Posterior cingulate gyrus (tissue), 11 donors: ENCODE measurements around the gene TMEM184B.

ENCODE experiments used
- DNase-seq, 10 donors: peaks; one replicate each; pipeline versions ENCODE4 v3.0.0 to v3.0.0-alpha.2; 2020 to 2021; ENCODE audit warnings: mixed read lengths in 3 of 10
- intact Hi-C: fragments of 100-400 bp; cut with DNase I; formaldehyde crosslinking; loops from one replicate; pipeline ENCODE4 v1.15.1; 2023

The TMEM184B gene

GRCh38 chr22:38213319-38213989 lies 59.4 kb downstream of the TMEM184B start:
- intact Hi-C loops, result no loop called here

GRCh38 chr22:38212442-38212841 lies 60.4 kb downstream of the TMEM184B start:
- peak in 1 of 10 donors; percentile 39 for DNase-seq
- intact Hi-C loops, result no loop called here

More at GRCh38 chr22:38213319-38213989, 59.4 kb downstream of the TMEM184B start:
- no peak for DNase-seq

- intact Hi-C loops, result no loop called here
- DNase-seq, result no peak
Measured at GRCh38 chr22:38211556-38211955, 61.3 kb downstream of the TMEM184B start.

- intact Hi-C loops, result no loop called here
- DNase-seq, result peak in 1 of 10 donors; percentile 46
Measured at GRCh38 chr22:38208551-38208968, 64.2 kb downstream of the TMEM184B start.

- intact Hi-C loops, result no loop called here
- peak in 1 of 10 donors; percentile 72 for DNase-seq
Measured at GRCh38 chr22:38207898-38208432, 64.8 kb downstream of the TMEM184B start.

GRCh38 chr22:38205261-38206128 lies 67.3 kb downstream of the TMEM184B start:
- DNase-seq, result peak in 4 of 10 donors; percentile 37 to 91 (median 56)

GRCh38 chr22:38204784-38205183 lies 68.0 kb downstream of the TMEM184B start:
- DNase-seq, result peak in 1 of 10 donors; percentile 49
- intact Hi-C loops, result no loop called here

More at GRCh38 chr22:38205261-38206128, 67.3 kb downstream of the TMEM184B start:
- intact Hi-C loops, result no loop called here

GRCh38 chr22:38203855-38204514 lies 68.8 kb downstream of the TMEM184B start:
- intact Hi-C loops, result no loop called here

GRCh38 chr22:38203090-38203810 lies 69.6 kb downstream of the TMEM184B start:
- intact Hi-C loops, result no loop called here
- DNase-seq, result peak in 1 of 10 donors; percentile 77

More at GRCh38 chr22:38203855-38204514, 68.8 kb downstream of the TMEM184B start:
- no peak for DNase-seq

GRCh38 chr22:38202437-38203089 lies 70.2 kb downstream of the TMEM184B start:
- peak in 7 of 10 donors; percentile 29 to 93 (median 60) for DNase-seq

GRCh38 chr22:38201711-38202436 lies 70.9 kb downstream of the TMEM184B start, which contains the start of gene MAFF:
Gene MAFF, plus strand, starts transcription at chr22:38201994. Its CDS starts 11,860 bp downstream, at chr22:38213854.
- intact Hi-C loops, result loop anchor here (1.0 kb wide), 1 partner anchor 21 kb away; the partner anchor contains the start of gene PLA2G6
- peak; percentile 79 to 98 (median 90) for DNase-seq

More at GRCh38 chr22:38202437-38203089, 70.2 kb downstream of the TMEM184B start:
- intact Hi-C loops, result no loop called here

GRCh38 chr22:38201371-38201710 lies 71.5 kb downstream of the TMEM184B start:
- peak in 1 of 10 donors; percentile 88 for DNase-seq
- intact Hi-C loops, result loop anchor here (1.0 kb wide), 1 partner anchor 20 kb away; the partner anchor contains the start of gene PLA2G6

GRCh38 chr22:38199826-38200559 lies 72.8 kb downstream of the TMEM184B start:
- DNase-seq, result peak in 1 of 10 donors; percentile 72
- intact Hi-C loops, result no loop called here

GRCh38 chr22:38196791-38197419 lies 75.9 kb downstream of the TMEM184B start:
- DNase-seq, result peak in 1 of 10 donors; percentile 59
- intact Hi-C loops, result no loop called here

- intact Hi-C loops, result no loop called here
- no peak for DNase-seq
Measured at GRCh38 chr22:38193580-38193979, 79.2 kb downstream of the TMEM184B start.

- DNase-seq, result no peak
- intact Hi-C loops, result no loop called here
Measured at GRCh38 chr22:38192475-38192863, 80.3 kb downstream of the TMEM184B start.
